GM18507 (cell line): ENCODE data around the gene SSC4D.

Experiments
- DNase-seq: peaks from one replicate; pipeline ENCODE4 v3.0.0; 2011; ENCODE audit warnings: low read depth; ENCODE audit not compliant: insufficient read length; ENCODE audit errors: extremely low spot score
- FAIRE-seq: peaks from 2 replicates; lab custom pipeline; 2011; peaks lifted over from hg19 to GRCh38; lab: Jason Lieb, UNC

SSC4D gene

DNA sequence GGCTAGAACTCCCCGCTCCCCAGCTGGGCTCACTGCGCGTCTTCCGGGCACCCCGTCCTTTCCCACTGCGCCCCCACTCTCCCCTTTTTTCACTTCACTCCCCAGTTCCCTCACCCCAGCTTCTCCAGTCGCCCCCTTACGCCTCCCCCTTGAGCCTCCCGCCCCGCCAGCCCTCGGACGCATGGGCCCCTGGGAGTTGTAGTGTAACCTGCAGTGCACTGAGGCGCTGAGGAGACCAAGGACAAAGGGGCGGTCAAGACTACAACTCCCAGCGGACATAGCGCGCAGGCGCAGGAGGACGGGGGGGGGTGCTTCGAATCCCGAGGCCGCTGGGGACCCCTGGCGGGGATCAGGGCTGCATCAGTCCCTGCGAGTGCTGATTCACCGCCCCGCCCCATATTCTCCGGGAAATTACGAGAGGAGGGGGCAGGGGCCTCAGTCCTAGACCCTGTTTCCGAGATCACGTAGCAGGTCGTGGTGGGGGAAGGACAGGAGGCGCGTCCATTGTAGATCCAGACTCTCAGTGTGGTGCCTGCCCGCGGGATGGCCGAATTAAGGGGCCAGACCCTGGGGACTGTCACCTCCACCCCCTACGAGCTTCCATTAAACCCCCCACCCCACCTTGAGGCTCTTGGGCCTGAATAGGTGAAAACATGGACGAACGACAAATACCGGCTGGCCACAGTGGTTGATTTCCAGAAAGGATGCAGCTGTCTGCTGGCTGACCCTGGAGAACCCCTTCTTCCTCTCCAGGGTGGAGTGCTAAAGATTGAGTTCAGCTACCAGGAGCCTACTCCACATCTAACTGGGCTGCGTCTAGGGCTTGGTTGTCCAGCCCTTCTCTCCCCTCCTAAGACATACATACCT lies 50.2 kb downstream of the SSC4D start:
- DNase-seq (peak; percentile 94), FAIRE-seq (peak; percentile 94)

DNA sequence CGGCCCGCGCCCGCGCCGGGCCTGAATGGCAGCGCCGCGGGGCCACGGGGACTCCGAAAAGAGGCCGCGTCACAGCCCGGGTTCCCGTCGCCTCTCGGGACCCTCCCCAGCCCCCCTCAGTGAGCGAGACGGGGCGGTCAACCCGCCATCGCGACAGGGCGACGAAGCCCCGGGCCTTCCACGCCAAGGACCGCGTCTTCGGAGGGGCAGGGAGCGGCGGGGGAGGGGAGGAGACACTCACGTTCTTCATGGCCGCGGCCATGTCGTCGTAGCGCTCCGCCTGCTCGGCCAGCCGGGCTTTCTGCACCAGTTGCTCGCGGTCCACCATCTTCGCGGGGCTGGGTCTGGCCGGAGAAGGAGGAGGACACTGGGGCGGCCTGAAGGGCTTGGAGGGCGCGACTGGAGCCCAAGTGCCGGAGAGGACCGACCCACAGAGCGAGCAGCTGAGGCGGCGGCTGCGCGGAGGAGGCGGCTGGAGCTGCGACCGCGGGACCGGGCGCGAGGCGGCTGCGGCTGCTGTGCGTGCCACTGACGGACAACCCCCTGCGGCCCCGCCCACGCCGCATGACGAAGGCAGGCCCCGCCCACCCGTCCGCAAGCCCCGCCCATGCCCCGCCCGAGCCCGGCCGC lies 50.9 kb downstream of the SSC4D start, which contains the start of gene YWHAG:
YWHAG (minus strand) TSS at position 511 of the 630 bp plus-strand sequence; CDS start at position 328, 183 bp downstream.
- FAIRE-seq = no peak
- peak; percentile 74 for DNase-seq

DNA sequence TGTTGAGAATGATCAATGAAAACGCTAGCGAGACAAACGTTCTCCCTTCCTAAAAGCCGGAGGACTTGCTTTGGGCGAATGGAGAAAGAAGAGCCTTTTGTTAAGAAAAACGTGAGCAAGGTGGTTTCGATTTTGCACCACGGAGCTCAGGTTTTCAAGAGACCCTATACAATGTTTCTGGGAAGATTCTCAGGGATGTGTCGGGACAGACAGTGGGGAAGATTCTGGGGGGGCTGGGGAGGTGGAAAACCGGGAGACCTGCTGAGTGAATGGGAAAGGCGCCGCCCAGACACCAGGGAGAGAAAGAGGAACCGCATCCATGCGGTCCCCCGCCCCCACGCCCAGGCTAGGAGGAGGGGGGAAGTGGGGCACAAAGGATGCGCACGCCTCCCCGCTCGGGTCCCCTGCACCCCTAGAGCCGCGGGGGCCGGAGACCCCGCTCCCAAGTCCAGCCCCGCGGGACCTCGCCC lies 51.5 kb downstream of the SSC4D start:
- no peak for DNase-seq
- no peak for FAIRE-seq

DNA sequence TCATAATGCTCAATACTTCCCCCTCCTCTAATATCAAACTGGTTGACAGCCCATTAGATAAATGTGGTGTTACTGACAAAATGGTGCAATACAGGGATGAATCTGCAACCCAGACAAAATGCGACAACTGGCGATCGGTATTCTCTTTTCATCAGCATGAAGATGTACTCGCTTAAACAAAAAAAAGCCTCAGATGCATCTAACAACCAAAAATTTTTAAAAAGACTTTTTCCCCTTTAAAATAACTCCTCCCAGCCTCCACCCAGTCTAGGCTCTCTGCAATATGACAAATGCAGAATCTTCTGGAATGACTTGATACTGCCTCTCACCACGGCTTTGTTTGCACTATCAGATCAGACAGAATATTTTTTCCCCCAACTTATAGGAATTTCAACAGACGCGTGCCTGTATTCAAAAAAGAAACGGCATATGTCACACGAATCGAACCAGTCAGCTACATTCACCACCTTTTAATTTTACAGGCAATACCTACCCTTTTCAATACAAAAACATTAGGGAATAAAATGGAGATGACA lies 52.0 kb downstream of the SSC4D start:
- FAIRE-seq (no peak), DNase-seq (no peak)

DNA sequence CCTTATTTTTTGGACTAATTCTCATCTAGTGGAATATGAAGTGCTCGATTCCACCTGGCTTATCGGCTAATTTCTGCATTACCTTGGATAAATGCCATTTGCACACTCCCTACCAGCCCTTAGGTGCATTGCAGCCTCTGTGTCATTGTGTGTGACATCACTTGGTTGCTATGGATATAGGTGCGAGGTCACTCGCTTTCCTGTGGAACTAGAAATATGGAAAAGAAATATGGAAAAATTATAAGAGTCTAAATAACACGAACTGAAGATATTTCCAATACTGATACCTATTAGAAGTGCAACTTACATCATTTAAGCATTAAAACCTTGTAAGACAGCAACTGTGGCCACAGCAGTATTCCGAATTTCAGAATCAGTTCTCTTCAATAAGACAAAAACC lies 52.7 kb downstream of the SSC4D start:
- no peak for DNase-seq
- no peak for FAIRE-seq

DNA sequence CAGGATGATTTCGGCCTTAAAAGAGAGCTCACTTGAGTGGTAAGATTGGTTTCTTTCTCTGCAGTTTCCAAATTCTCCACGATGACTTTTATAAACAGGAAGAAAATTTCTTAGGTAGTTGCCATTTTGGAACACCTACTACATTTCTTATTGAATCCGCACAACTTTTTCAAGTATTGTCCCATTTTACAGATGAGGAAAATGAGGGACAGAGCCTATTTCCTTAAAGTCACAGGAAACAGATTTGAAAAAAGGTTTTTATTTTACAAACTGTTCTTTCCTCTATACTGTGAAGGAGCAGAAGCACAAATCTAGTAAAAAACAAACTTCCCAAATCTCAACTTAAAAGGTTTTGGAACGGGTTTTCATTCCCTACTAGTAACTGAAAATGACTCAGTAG lies 53.4 kb downstream of the SSC4D start:
- DNase-seq (no peak), FAIRE-seq (no peak)

DNA sequence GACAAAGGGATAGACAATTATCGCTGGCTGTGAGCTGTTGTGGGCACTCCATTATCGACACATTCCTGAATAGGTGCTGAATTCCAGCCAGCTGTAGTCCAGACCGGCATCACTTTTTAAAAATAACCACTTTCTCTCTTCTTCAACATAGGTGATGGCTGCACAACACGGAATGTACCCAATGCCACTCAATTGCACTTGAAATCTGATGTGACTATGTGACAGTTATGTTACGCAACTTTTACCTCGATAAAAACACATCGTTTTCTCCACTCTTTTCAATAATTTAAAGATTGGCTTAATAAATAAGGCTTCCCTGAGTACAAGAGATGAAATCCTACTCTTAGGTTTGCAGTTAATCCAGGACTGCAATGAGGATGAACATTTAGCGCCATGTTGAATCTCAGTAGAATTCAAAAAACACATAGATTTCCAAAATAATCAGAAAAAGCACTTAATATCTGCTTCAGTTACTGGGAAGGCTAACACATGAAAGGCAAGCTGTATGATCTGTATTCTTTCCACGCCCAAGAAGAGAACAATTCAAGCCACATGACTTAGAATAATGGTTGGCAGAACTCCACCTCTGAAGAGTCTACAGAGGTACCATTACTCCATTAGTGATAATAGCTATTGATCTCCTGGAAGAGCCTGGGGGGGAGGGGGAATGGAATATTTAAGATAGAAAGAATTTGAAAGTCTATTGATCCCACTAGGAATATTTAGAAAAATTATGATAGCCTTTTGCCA lies 54.3 kb downstream of the SSC4D start:
- FAIRE-seq = no peak
- DNase-seq = no peak

DNA sequence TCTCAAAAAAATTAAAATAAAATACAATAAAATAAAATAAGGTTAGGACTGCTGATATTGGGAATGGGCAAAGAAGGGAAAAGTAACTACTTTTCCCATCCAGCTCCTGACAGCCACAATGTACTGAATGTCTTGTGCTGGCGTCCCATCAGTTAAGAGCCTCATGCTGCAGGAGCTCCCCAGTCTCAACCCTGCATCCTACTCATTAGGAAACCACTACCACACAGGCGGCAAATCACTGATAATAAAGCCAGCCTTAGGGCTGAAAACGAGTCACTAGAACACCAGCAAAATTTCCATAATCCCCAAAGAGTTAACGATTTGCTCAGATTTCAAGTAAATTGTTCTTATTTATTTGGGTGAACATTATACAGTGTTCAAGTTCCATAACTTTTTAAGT lies 55.0 kb downstream of the SSC4D start:
- FAIRE-seq = no peak
- DNase-seq = no peak

DNA sequence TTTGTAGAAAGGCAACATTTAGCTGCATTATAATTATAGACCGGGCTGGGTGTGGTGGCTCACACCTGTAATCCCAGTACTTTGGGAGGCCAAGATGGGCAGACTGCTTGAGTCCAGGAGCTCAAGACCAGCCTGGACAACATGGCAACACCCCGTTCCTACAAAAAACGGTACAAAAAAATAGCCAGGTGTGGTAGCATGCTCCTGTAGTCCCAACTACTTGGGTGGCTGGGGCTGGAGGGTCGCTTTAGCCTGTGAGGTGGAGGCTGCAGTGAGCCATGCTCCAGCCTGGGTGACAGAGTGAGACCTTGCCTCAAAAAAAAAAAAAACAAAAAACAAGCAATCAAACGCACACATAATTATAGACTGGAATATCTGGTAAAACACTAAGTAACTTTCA lies 55.8 kb downstream of the SSC4D start:
- no peak for DNase-seq
- FAIRE-seq = no peak

DNA sequence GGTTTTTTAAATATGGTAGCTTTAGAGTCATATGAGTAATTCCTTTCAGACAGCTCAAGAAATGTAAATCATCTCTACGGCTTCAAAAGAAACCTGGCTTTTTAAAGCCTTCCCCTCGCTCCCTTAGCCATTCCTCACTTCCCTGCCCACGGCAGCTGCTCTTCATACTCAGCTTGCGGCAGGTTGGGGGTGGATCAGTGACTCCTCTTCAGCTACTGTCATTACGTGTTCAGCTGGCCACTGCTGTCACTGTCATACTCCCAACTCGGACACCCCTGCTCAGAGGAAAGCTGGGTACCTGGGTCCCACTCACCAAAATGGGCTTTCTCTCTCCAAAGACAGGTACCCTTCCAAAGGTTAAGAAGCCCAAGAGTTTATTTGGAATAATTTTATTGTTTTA lies 57.3 kb downstream of the SSC4D start:
- FAIRE-seq (no peak), DNase-seq (no peak)

DNA sequence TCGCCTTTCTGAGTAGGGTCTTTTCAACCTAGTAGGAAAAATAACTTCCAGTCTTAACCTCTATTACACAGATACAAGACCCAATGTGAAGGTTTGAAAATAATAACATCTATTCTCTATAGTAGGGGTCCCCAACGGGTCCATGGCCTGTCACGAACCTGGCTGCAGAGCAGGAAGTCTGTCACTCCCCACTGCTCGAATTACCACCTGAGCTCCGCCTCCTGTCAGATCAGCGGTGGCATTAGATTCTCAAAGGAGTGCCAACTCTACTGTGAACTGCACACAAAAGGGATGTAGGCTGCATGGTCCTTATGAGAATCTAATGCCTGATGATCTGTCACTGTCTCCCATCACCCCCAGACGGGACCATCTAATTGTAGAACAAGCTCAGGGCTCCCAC lies 58.1 kb downstream of the SSC4D start:
- DNase-seq (no peak), FAIRE-seq (no peak)

DNA sequence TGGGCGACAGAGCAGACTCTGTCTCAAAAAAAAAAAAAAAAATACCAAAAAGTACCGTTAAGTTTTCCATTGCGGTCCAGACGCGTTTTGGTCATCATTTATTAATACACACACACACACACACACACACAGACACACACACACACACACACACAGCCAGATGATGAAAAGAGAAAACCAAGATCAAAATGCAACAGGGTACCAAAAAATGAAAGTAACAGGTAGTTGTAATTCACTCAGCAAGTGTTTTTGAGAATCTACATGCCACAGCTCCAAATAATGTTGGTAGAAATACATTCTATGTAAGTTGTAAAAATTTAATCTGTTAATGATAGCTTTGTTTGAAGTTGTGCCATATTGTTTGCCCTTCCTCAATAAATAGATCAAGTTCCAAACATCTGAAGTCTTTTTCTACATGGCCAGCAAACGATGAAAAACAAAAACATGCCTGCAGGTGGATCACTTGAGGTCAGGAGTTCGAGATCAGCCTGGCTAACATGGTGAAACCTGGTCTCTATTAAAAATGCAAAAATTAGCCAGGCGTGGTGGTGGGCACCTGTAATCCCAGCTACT lies 60.1 kb downstream of the SSC4D start:
- no peak for FAIRE-seq

DNA sequence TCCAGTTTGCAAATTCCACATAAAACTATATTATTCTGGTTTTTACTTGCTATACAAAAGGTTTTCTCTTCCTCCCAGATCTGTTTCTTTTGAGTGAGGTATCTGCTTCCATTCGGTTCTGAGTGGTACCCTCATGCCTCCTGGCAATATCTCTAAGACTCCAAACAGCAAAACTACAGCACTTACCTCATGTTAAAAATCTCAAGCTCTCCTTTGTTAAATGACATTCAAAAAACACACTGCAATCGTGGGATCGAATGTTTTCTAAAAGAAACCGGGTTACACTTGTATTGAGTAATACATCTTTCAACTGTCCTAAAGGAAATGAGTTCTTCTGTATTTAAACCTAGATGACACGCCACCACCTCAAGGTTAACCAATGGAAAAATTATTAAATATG lies 61.8 kb downstream of the SSC4D start:
- FAIRE-seq = no peak

More for the DNA sequence above, 60.1 kb downstream of the SSC4D start:
- DNase-seq = no peak

DNA sequence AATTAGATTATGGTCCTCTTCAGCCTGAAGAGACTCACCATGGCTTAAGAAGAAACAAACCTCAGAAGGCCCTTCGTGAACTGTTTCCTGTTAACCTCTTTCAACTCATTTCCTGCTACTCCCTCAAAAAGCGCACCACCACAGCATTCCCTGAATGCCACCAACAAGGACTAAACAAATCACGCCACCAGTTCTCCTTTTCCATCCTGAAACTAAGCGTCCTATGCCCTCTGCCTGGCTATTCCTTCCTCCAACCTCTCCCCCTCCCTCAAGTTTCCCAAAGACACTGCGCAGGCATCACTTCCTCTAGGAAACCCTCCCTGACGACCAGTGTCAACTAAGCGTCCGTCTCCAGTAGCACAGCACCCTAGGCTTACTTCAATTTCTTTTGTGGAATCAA lies 62.7 kb downstream of the SSC4D start:
- FAIRE-seq = no peak

More for the DNA sequence above, 61.8 kb downstream of the SSC4D start:
- no peak for DNase-seq

DNA sequence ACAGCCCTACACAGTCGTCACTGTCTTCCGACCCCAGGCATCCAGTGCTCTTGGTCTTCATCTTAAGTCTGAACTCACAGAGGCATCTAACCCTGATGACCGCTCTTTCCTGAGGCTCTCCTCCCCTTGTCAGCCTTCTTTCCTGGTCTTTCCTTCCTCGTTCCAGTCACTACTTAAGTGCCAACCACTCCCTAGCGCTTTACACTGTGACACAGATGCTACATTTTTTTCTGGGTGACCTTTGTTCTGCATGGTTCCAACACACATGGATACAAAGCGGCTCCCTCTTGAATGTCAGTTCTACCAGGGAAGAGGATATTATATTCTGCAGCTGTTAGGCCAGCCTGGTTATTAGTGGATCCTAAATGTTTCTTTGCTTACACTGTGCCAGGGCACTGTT lies 63.4 kb downstream of the SSC4D start:
- FAIRE-seq = no peak
- DNase-seq = no peak

More for the DNA sequence above, 62.7 kb downstream of the SSC4D start:
- DNase-seq = no peak

DNA sequence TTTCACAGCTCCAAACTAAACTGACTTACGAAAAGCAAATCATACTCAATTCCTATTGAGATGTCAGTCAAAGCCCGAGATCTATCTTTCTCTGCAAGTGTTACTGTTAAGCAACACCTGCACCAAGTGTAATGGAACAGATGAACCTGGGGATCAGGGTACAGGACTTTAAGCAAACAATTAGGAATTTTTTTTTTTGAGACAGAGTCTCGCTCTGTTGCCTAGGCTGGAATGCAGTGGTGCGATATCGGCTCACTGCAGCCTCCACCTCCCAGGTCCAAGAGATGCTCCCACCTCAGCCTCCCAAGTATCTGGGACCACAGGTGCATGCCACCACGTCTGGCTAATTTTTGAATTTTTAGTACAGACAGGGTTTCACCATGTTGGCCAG lies 65.6 kb downstream of the SSC4D start:
- DNase-seq = no peak
- no peak for FAIRE-seq

DNA sequence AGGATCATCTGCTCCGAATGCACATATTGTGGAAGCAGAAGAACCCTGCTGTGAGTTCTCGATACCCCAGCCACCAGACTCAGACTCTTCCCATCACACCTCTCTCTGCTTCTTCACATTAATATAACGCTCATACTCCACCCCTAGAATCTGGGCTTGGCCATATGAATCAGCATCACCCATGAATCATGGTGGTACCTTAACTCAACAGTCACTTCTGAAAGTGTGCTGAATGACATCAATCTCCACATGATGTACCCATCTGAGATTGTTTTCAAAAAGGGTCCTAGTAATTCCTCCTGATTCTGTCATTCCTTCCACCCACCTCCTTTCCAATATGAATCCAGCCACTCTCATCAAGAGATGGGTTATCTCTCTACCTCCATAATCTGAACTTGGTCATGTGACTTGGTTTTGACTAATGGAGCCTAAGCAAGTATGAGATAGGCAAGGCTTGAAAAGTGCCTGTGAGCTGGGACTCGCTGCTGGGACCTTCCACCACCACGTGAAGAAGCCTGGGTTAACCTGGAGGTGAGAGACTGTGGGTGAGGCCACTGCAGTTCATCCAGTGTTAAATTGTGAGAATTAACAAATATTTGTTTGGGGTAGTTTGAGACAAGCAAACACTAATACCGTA lies 66.1 kb downstream of the SSC4D start:
- FAIRE-seq (no peak), DNase-seq (no peak)

DNA sequence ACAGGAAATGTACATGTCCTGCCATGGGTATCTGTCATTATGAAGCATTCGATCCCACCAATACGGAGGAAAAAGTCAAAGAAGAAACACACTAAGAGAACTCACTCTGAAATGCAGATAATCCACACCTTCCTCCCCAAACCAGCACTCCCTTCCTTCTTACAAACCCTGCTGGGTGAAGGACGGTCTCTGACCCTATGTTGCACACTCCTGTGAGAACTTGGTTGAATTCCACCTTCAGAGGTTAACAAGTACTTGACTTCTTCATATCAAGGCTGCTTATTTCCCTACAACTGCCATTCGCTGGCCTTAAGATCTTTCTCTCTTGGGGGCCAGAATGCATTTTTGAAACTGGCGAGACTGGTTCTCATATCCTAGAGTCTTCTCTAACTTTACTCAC lies 67.3 kb downstream of the SSC4D start:
- FAIRE-seq (no peak), DNase-seq (no peak)

DNA sequence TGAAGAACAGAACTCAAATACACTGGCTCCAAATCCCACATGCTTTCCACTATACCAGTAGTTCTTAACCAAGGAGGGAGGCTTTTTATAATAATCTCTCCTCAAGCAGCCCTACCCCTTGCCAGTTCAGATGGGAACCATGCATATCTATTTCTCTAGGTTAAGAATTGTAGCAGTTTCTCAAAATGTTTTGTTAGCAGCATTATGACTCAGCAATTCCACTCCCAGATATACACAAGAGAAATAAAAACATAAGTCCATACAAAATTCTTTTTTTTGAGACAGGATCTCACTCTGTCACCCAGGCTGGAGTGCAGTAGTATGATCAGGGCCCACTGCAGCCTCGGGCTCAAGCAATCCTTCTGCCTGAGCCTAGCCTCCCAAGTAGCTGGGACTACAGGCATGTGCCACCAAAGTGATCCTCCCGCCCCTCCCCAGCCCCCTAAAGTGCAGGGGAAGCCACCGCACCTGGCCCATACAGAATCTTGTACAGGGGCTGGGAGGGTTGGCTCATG lies 68.8 kb downstream of the SSC4D start:
- DNase-seq = no peak

More for the DNA sequence above, 68.8 kb downstream of the SSC4D start:
- no peak for FAIRE-seq
